Subcutaneous abdominal adipose tissue (tissue), 5 donors: ENCODE measurements around the gene LRP3.
A peak's percentile ranks its signal among the peaks of the same experiment; 100 is the strongest.
"Not testable (repeated sequence)": the region's sequence is repeated elsewhere in the genome, so short reads cannot be mapped to it uniquely, and the experiment has no call there.

Experiments
- H3K27ac ChIP-seq: one replicate; pipeline ENCODE4 v1.7.0; 2013; ENCODE audit warnings: low read depth, mild to moderate bottlenecking, inconsistent platforms, low read length, moderate library complexity
- H3K27me3 ChIP-seq, 5 donors: one replicate each; pipeline ENCODE4 v1.7.0; 2013; ENCODE audit warnings: low read length in 5 of 5, inconsistent platforms in 1 of 5; ENCODE audit not compliant: control insufficient read depth in 5 of 5, insufficient read depth in 4 of 5
- H3K36me3 ChIP-seq, 5 donors: one replicate each; pipeline ENCODE4 v1.7.0; 2013; ENCODE audit warnings: low read length in 5 of 5; ENCODE audit not compliant: control insufficient read depth in 5 of 5, insufficient read depth in 5 of 5
- H3K4me1 ChIP-seq, 5 donors: one replicate each; pipeline ENCODE4 v1.7.0; 2013; ENCODE audit warnings: low read length in 5 of 5, mild to moderate bottlenecking in 3 of 5, moderate library complexity in 1 of 5; ENCODE audit not compliant: control insufficient read depth in 5 of 5, insufficient read depth in 5 of 5
- H3K4me3 ChIP-seq, 5 donors: one replicate each; pipeline ENCODE4 v1.7.0; 2013; ENCODE audit warnings: low read length in 5 of 5, low read depth in 1 of 5
- H3K9ac ChIP-seq, 5 donors: one replicate each; pipeline ENCODE4 v1.7.0; 2013; ENCODE audit warnings: low read length in 5 of 5, mild to moderate bottlenecking in 4 of 5, moderate library complexity in 3 of 5
- H3K9me3 ChIP-seq, 5 donors: one replicate each; pipeline ENCODE4 v1.7.0; 2013; ENCODE audit warnings: low read length in 5 of 5; ENCODE audit not compliant: control insufficient read depth in 5 of 5
- donor health status: healthy.
- donor health status: healthy.
- donor health status: healthy.
- donor health status: healthy.
- donor health status: healthy.

LRP3 gene

GRCh38 chr19:33193865-33194362 is at the start of gene LRP3:
LRP3 (plus strand) TSS chr19:33194330; CDS start chr19:33194786, 456 bp downstream.
- Histone ChIP-seq H3K27ac (no peak within 1 kb of the TSS), H3K27me3 (no peaks in the 10 kb centered on the region), H3K9ac (peak within 1 kb of the TSS in 4 of 5 donors; percentile 2 to 71 (median 36)), H3K36me3 (peaks cover 0 to 23% (median 6%) of the 10 kb centered on the region in 5 donors), H3K4me3 (peak within 1 kb of the TSS; percentile 60 to 68 (median 62)), H3K4me1 (peaks cover 2 to 22% (median 16%) of the 10 kb centered on the region in 5 donors), H3K9me3 (no peaks in the 10 kb centered on the region)

DNA sequence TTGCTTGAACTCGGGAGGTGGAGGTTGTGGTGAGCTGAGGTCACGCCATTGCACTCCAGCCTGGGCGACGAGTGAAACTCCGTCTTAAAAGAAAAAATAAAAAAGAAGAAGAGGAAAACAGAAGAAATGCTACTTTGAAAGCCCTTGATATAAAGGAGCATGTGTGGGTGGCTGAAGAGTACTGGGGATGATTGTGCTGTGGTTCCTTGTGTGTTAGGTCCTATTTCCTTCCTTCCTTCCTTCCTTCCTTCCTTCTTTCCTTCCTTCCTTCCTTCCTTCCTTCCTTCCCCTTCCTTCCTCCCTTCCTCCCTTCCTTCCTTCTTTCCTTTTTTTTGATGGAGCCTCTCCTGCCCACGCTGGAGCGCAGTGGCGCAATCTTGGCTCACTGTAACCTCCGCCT is 47.9 kb upstream of the LRP3 start:
- Histone ChIP-seq H3K4me1 (peaks cover 0 to 6% (median 0%) of the 10 kb centered on the region in 5 donors), H3K4me3 (no peak overlapping the region), H3K9ac (no peak overlapping the region), H3K27ac (no peak overlapping the region), H3K9me3 (no peaks in the 10 kb centered on the region), H3K27me3 (peaks cover 0 to 5% (median 5%) of the 10 kb centered on the region in 5 donors), H3K36me3 (no peaks in the 10 kb centered on the region)

GRCh38 chr19:33147538-33147937 is 46.6 kb upstream of the LRP3 start:
- no peak overlapping the region for H3K4me3 ChIP-seq
- no peaks in the 10 kb centered on the region for H3K36me3 ChIP-seq
- H3K9ac ChIP-seq: no peak overlapping the region
- no peak overlapping the region for H3K27ac ChIP-seq
- H3K27me3 ChIP-seq: no peaks in the 10 kb centered on the region
- H3K9me3 ChIP-seq: no peaks in the 10 kb centered on the region
- peaks cover 0 to 6% (median 0%) of the 10 kb centered on the region in 5 donors for H3K4me1 ChIP-seq

DNA sequence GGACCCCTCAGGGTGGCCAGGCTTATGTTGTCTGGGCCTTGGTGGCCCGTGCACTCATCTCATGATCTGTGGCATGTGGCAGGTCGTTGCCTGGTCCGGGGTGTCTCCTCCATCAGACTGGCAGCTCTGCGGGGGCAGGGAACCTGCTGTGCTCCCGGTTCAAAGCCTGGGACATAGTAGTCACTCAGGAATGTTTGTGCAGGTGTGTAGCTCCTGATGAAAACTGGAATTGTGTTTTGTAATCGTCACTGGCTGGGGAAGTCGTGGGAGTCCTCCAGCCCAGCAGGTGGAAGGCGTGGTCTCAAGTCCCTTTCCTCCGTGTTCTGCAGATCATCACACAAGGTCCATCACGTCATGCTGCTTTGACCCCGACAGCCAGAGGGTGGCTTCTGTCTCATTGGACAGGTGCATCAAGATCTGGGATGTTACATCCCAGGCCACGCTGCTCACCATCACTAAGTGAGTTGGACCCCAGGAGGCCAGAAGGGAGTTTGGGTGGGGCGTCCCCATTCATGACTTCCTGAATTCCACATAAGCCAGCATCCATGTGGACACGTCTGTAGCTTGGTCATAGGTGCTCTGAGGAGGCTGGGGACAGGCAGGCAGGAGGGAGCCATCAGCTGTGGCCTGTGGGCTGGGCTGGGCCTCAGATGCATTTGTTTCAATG is 43.1 kb upstream of the LRP3 start:
- no peak overlapping the region for H3K4me3 ChIP-seq
- H3K36me3 ChIP-seq: no peaks in the 10 kb centered on the region
- H3K27me3 ChIP-seq: no peaks in the 10 kb centered on the region
- no peaks in the 10 kb centered on the region for H3K4me1 ChIP-seq
- no peak overlapping the region for H3K27ac ChIP-seq
- H3K9ac ChIP-seq: no peak overlapping the region
- H3K9me3 ChIP-seq: no peaks in the 10 kb centered on the region

- no peaks in the 10 kb centered on the region for H3K27me3 ChIP-seq
- H3K4me1 ChIP-seq: peaks cover 0 to 3% (median 0%) of the 10 kb centered on the region in 5 donors
- no peaks in the 10 kb centered on the region for H3K9me3 ChIP-seq
- H3K27ac ChIP-seq: no peak overlapping the region
- H3K36me3 ChIP-seq: no peaks in the 10 kb centered on the region
- H3K4me3 ChIP-seq: no peak overlapping the region
- H3K9ac ChIP-seq: no peak overlapping the region
Measured at GRCh38 chr19:33152176-33152575, 42.0 kb upstream of the LRP3 start.

DNA sequence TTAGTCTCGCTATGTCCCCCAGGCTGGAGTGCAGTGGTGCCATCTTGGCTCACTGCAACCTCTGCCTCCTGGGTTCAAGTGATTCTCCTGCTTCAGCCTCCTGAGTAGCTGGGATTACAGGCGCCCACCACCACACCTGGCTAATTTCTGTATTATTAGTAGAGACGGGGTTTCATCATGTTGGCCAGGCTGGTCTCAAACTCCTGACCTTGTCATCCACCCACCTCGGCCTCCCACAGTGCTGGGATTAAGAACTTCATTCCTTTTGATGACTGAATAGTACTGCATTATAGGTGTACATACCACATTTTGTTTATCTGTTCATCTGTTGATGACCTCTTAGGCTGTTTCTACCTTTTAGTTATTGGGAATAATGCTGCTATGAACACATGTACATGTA is 41.5 kb upstream of the LRP3 start:
- not testable (repeated sequence) for H3K9ac ChIP-seq

GRCh38 chr19:33154313-33154712 is 39.8 kb upstream of the LRP3 start:
- not testable (repeated sequence) for H3K4me1 ChIP-seq, H3K9me3 ChIP-seq, H3K9ac ChIP-seq, H3K27me3 ChIP-seq, H3K36me3 ChIP-seq, H3K27ac ChIP-seq, H3K4me3 ChIP-seq

More for the DNA sequence above, 41.5 kb upstream of the LRP3 start:
- H3K4me3 ChIP-seq, H3K36me3 ChIP-seq, H3K9me3 ChIP-seq, H3K27ac ChIP-seq, H3K27me3 ChIP-seq, H3K4me1 ChIP-seq: not testable (repeated sequence)

DNA sequence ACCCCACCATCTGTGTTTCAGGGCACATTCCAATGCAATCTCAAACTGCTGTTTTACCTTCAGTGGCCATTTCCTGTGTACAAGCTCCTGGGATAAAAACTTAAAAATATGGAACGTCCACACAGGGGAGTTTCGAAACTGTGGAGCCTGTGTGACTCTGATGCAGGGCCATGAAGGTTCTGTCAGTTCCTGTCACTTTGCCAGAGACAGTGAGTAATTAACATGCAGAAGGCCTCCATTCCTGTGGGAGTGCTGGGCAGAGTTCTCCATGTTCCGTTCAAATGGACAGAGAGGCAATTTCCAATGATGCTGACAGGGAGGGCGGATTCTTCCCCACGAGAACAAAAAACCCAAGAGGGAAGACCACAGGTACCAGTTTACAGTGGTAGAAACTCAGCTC is 37.8 kb upstream of the LRP3 start:
- Histone ChIP-seq H3K9ac (no peak overlapping the region), H3K27me3 (no peaks in the 10 kb centered on the region), H3K27ac (no peak overlapping the region), H3K4me1 (peaks cover 0 to 3% (median 0%) of the 10 kb centered on the region in 5 donors), H3K4me3 (no peak overlapping the region), H3K36me3 (no peaks in the 10 kb centered on the region), H3K9me3 (no peaks in the 10 kb centered on the region)

DNA sequence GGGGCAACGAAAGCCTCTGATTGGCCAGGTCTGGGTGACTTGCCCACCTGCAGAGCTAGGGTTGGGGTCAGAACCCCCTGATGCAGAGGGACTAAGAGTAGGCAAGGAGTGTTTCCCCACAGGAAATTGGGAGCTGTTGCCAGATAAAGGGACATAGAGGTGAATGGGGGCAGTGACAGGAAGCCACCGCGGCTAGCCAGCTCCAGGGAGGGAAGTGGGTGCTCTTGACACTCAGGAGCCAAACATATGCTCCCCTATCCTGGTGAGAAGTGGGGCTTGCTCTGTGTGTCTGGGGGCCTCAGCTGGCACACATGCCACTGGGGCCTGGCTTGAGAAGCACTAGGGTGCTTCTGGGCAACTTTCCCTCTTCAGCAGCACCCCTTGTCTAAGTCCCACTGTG is 36.2 kb upstream of the LRP3 start:
- no peak overlapping the region for H3K27ac ChIP-seq
- no peaks in the 10 kb centered on the region for H3K36me3 ChIP-seq
- H3K27me3 ChIP-seq: no peaks in the 10 kb centered on the region
- no peaks in the 10 kb centered on the region for H3K9me3 ChIP-seq
- H3K9ac ChIP-seq: no peak overlapping the region
- H3K4me3 ChIP-seq: no peak overlapping the region
- H3K4me1 ChIP-seq: peaks cover 0 to 3% (median 0%) of the 10 kb centered on the region in 5 donors

- Histone ChIP-seq H3K27ac (no peak overlapping the region), H3K36me3 (no peaks in the 10 kb centered on the region), H3K9ac (no peak overlapping the region), H3K27me3 (no peaks in the 10 kb centered on the region), H3K4me1 (peaks cover 0 to 3% (median 0%) of the 10 kb centered on the region in 5 donors), H3K9me3 (no peaks in the 10 kb centered on the region), H3K4me3 (no peak overlapping the region)
Measured at GRCh38 chr19:33158365-33158764, 35.8 kb upstream of the LRP3 start.
